ENCODE data around the gene SLC24A3. TPM values are rescaled to one million over a fixed set of nuclear protein-coding genes. Genes with fewer than 3 reads are reported as not detected.

Gene SLC24A3
- total and polyA plus RNA-seq, 2 experiments from 2014 or later: 0.81 to 2.5 TPM

- H3K36me3 Mint-ChIP-seq (ENCODE audit: low read depth): peaks cover 10% of the 10 kb centered on the region; the same call in 2 of the 3 replicates
- no peak overlapping the region for H3K27ac ChIP-seq (ENCODE audit: low read depth)
- no peak for DNase-seq (ENCODE audit: low spot score)
These were observed 90.3 kb downstream of the SLC24A3 start for GRCh38 chr20:19302714-19303113.

More at GRCh38 chr20:19302714-19303113, 90.3 kb downstream of the SLC24A3 start:
- H3K4me3 Mint-ChIP-seq: no peak overlapping the region
- Histone ChIP-seq H4K20me1 (replicated peaks; ENCODE audit: insufficient read depth) (no peaks in the 10 kb centered on the region), H3K79me2 (replicated peaks; ENCODE audit: insufficient read depth) (no peaks in the 10 kb centered on the region), H3F3A (replicated peaks; ENCODE audit: low read depth) (no peaks in the 10 kb centered on the region), H3K4me1 (ENCODE audit: insufficient read depth) (0 out of 2 replicates have a peak, but pooled peaks cover 3% of the 10 kb centered on the region), H3K27me3 (ENCODE audit: insufficient read depth) (no peaks in the 10 kb centered on the region), H3K4me2 (no peak overlapping the region), H3K36me3 (ENCODE audit: insufficient read depth) (no peaks in the 10 kb centered on the region), H3K9me2 (ENCODE audit: insufficient read depth) (peaks cover 15% of the 10 kb centered on the region), H3K4me3 (no peak overlapping the region), H2AFZ (no peak overlapping the region)
- no peak for ATAC-seq
- H3K9me3 Mint-ChIP-seq: peaks cover 5% of the 10 kb centered on the region; the same call in 2 of the 3 replicates
- H3K27ac Mint-ChIP-seq: no peak overlapping the region
- H3K27me3 Mint-ChIP-seq (ENCODE audit: insufficient read depth, low read depth, poor library complexity): peaks cover 5% of the 10 kb centered on the region
- H3K4me1 Mint-ChIP-seq: peaks cover 11% of the 10 kb centered on the region; the same call in 2 of the 3 replicates
- TF ChIP-seq REST (IDR thresholded peaks at IDR 0.05; ENCODE audit: unreplicated experiment): no peak
- TF ChIP-seq ZNF462 (CRISPR knock-in tag; IDR thresholded peaks at IDR 0.05): no peak
- TF ChIP-seq JUNB (IDR thresholded peaks at IDR 0.05; ENCODE audit: unreplicated experiment): no peak
- no peak for TF ChIP-seq NANOG (IDR thresholded peaks at IDR 0.05; ENCODE audit: borderline replicate concordance)
- no peak for TF ChIP-seq CREB1 (CRISPR knock-in tag; IDR thresholded peaks at IDR 0.05; ENCODE audit: low read depth)
- no peak for TF ChIP-seq EZH2phosphoT487 (IDR thresholded peaks at IDR 0.05; ENCODE audit: unreplicated experiment)
- no peak for TF ChIP-seq POLR2AphosphoS5 (IDR thresholded peaks at IDR 0.05; ENCODE audit: low read depth)
- TF ChIP-seq ZNF114 (CRISPR knock-in tag; IDR thresholded peaks at IDR 0.05): no peak
